Colonic mucosa (tissue), 4 donors: Measurements from ENCODE around the gene USP21. TPM values are rescaled to one million over a fixed set of nuclear protein-coding genes. Genes with fewer than 3 reads are reported as not detected.
A peak's percentile ranks its signal among the peaks of the same experiment; 100 is the strongest.

Experiments
- DNase-seq: peaks from one replicate; pipeline ENCODE4 v3.0.0-alpha.2; 2020
- H3K27ac ChIP-seq: fragments of 200-600 bp; one replicate; pipeline ENCODE4 v1.8.0; 2021
- H3K27me3 ChIP-seq: fragments of 200-600 bp; one replicate; pipeline ENCODE4 v1.8.0; 2021
- H3K36me3 ChIP-seq: fragments of 200-600 bp; one replicate; pipeline ENCODE4 v1.8.0; 2021
- H3K4me1 ChIP-seq: fragments of 200-600 bp; one replicate; pipeline ENCODE4 v1.8.0; 2021; ENCODE audit warnings: mild to moderate bottlenecking
- H3K4me3 ChIP-seq: fragments of 200-600 bp; one replicate; pipeline ENCODE4 v1.8.0; 2021
- H3K9ac ChIP-seq, 2 donors: one replicate each; pipeline ENCODE4 v1.7.0; 2013; ENCODE audit warnings: control low read depth in 2 of 2, low read depth in 2 of 2, low read length in 2 of 2
- H3K9me3 ChIP-seq: fragments of 200-600 bp; one replicate; pipeline ENCODE4 v1.8.0; 2021
- intact Hi-C: fragments of 100-400 bp; cut with DNase I; formaldehyde crosslinking; loops from one replicate; pipeline ENCODE4 v1.14.1; 2022
- total RNA-seq, 2 donors: library from RNA; stranded (reverse); fragmentation: NEBNext Ultra II Directional in 1 of 2; extraction: Animal tissue kit (Norgen Biotek cat#: 25700) in 1 of 2; gene quantifications; one replicate each; pipeline ENCODE4 v1.2.1, GENCODE V29; 2021
- TF ChIP-seq, protein P1 (sequence below): fragments of 200-600 bp; IDR thresholded peaks from one replicate; pipeline ENCODE4 v1.8.0; 2022; ENCODE audit warnings: antibody characterized with exemption, mild to moderate bottlenecking
- donor health status: healthy.
- donor health status: DM: no; HTN: no; CAD: no.
- donor health status: DM: no; HTN: no; CAD: no.

USP21 gene
- total RNA-seq, 2 donors from 2014 or later = 20.8 to 29.0 TPM

DNA sequence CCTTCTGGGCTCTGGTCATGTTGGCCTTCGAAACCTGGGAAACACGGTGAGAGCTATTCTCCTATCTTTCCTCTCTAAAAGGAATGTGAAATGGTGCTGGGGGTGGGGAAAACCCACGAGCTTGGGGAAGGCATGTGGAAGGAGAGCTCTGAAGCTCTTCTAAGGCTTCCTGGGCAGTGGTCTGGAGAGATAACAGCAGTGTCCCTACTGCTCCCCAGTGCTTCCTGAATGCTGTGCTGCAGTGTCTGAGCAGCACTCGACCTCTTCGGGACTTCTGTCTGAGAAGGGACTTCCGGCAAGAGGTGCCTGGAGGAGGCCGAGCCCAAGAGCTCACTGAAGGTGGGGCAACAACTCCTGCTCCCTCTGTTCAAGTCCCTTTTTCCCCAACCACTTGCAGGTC, 2.8 kb downstream of the USP21 start:
- no peak overlapping the region for H3K27ac ChIP-seq
- H3K4me1 ChIP-seq = peaks cover 17% of the 10 kb centered on the region
- H3K9ac ChIP-seq = no peak overlapping the region
- H3K36me3 ChIP-seq = no peaks in the 10 kb centered on the region
- DNase-seq = no peak
- no peaks in the 10 kb centered on the region for H3K9me3 ChIP-seq
- TF ChIP-seq, protein P1, sequence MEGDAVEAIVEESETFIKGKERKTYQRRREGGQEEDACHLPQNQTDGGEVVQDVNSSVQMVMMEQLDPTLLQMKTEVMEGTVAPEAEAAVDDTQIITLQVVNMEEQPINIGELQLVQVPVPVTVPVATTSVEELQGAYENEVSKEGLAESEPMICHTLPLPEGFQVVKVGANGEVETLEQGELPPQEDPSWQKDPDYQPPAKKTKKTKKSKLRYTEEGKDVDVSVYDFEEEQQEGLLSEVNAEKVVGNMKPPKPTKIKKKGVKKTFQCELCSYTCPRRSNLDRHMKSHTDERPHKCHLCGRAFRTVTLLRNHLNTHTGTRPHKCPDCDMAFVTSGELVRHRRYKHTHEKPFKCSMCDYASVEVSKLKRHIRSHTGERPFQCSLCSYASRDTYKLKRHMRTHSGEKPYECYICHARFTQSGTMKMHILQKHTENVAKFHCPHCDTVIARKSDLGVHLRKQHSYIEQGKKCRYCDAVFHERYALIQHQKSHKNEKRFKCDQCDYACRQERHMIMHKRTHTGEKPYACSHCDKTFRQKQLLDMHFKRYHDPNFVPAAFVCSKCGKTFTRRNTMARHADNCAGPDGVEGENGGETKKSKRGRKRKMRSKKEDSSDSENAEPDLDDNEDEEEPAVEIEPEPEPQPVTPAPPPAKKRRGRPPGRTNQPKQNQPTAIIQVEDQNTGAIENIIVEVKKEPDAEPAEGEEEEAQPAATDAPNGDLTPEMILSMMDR = no peak
- no peak overlapping the region for H3K4me3 ChIP-seq
- intact Hi-C loops = no loop called here
- H3K27me3 ChIP-seq = no peaks in the 10 kb centered on the region

DNA sequence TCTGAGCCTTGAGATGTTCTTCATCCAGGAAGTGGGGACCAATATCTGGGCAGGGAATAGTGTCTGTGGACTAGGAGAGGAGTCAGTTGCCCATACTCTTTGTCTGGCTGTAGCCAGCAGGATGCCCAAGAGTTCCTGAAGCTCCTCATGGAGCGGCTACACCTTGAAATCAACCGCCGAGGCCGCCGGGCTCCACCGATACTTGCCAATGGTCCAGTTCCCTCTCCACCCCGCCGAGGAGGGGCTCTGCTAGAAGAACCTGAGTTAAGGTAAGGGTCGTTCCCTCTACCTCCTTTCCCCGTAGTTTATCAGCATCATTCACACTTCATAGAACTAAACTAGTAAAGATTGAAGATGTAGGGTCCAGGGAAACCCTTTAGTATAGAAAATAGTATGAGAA, 3.5 kb downstream of the USP21 start:
- intact Hi-C loops = no loop called here
- Histone ChIP-seq H3K4me1 (peaks cover 19% of the 10 kb centered on the region), H3K9me3 (no peaks in the 10 kb centered on the region), H3K27ac (no peak overlapping the region), H3K27me3 (no peaks in the 10 kb centered on the region), H3K4me3 (no peak overlapping the region), H3K36me3 (no peaks in the 10 kb centered on the region), H3K9ac (no peak overlapping the region)
- no peak for DNase-seq
- TF ChIP-seq, protein P1 = no peak

GRCh38 chr1:161163793-161164192, 4.5 kb downstream of the USP21 start:
- Histone ChIP-seq H3K27ac (no peak overlapping the region), H3K27me3 (no peaks in the 10 kb centered on the region), H3K9me3 (no peaks in the 10 kb centered on the region), H3K4me3 (no peak overlapping the region), H3K4me1 (peaks cover 19% of the 10 kb centered on the region), H3K9ac (no peak overlapping the region), H3K36me3 (no peaks in the 10 kb centered on the region)
- TF ChIP-seq, protein P1 = no peak
- no peak for DNase-seq
- intact Hi-C loops = no loop called here

DNA sequence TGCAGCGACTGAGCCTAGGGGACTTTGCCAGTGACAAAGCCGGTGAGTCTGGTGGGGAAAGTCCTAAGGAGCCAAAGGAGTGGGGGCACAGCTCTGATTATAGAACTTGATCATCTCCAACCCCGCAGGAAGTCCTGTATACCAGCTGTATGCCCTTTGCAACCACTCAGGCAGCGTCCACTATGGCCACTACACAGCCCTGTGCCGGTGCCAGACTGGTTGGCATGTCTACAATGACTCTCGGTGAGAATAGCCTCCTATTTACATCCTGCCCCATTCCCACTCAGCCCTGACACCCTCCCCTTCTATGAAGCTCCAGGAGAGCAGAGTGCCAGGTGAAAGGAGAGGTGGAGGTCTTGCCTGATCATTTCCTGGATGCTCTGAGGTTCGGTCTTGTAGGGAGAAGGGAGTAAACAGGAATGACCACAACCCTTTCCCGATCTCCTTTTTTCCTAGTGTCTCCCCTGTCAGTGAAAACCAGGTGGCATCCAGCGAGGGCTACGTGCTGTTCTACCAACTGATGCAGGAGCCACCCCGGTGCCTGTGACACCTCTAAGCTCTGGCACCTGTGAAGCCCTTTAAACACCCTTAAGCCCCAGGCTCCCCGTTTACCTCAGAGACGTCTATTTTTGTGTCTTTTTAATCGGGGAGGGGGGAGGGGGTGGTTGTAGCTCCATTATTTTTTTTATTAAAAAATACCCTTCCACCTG, 5.8 kb downstream of the USP21 start:
- H3K9ac ChIP-seq = peak overlapping the region in 1 of 2 donors; percentile 93
- no peaks in the 10 kb centered on the region for H3K27me3 ChIP-seq
- intact Hi-C loops = no loop called here
- peak overlapping the region; percentile 89 for H3K27ac ChIP-seq
- no peak for DNase-seq
- peaks cover 18% of the 10 kb centered on the region for H3K4me1 ChIP-seq
- peak overlapping the region; percentile 84 for H3K4me3 ChIP-seq
- TF ChIP-seq, protein P1 = no peak
- no peaks in the 10 kb centered on the region for H3K36me3 ChIP-seq
- H3K9me3 ChIP-seq = no peaks in the 10 kb centered on the region

- TF ChIP-seq, protein P1 = peak; percentile 32
- Histone ChIP-seq H3K9me3 (no peaks in the 10 kb centered on the region), H3K27me3 (no peaks in the 10 kb centered on the region), H3K9ac (peak within 1 kb of the TSS; percentile 88 to 93), H3K4me1 (peaks cover 10% of the 10 kb centered on the region), H3K4me3 (peak within 1 kb of the TSS; percentile 84), H3K27ac (peak within 1 kb of the TSS; percentile 89), H3K36me3 (peaks cover 5% of the 10 kb centered on the region)
- intact Hi-C loops = no loop called here
- peak; percentile 97 for DNase-seq
These were observed 6.7 kb downstream of the USP21 start, which contains the start of gene PPOX for GRCh38 chr1:161165742-161166668. Gene PPOX, plus strand, starts transcription at chr1:161166426. Its CDS starts 422 bp downstream, at chr1:161166848.
